Calu3 (cell line): ENCODE results near the gene SMAP1. TPM values are rescaled to one million over a fixed set of nuclear protein-coding genes. Genes with fewer than 3 reads are reported as not detected.

Source experiments
- BruUV-seq: library from RNA; stranded (reverse); fragments of 400-500 nt; replicated peaks from 2 replicates; lab custom pipeline; 2021; lab: Mats Ljungman, UMichigan
- CTCF ChIA-PET: fragments of 300-600 bp; sonication (Branson Sonifier 250); formaldehyde crosslinking; loops from one replicate; lab custom pipeline; 2022; ENCODE audit warnings: antibody characterized with exemption; lab: Charles Lee
- DNase-seq: peaks from one replicate; pipeline ENCODE4 v3.0.0; 2022
- H3K27ac Mint-ChIP-seq: one replicate; pipeline ENCODE4 v1.8.0; 2022; ENCODE audit warnings: mixed read lengths; ENCODE audit not compliant: unreplicated experiment
- H3K27me3 Mint-ChIP-seq: one replicate; pipeline ENCODE4 v1.8.0; 2022; ENCODE audit warnings: mixed read lengths; ENCODE audit not compliant: unreplicated experiment
- H3K36me3 Mint-ChIP-seq: one replicate; pipeline ENCODE4 v1.8.0; 2022; ENCODE audit warnings: mild to moderate bottlenecking, moderate library complexity, mixed read lengths; ENCODE audit not compliant: insufficient read depth, unreplicated experiment
- H3K4me1 Mint-ChIP-seq: one replicate; pipeline ENCODE4 v1.8.0; 2022; ENCODE audit warnings: mild to moderate bottlenecking, low read depth, mixed read lengths; ENCODE audit not compliant: unreplicated experiment
- H3K4me3 Mint-ChIP-seq: one replicate; pipeline ENCODE4 v1.8.0; 2022; ENCODE audit warnings: mild to moderate bottlenecking, low read depth, moderate library complexity, mixed read lengths; ENCODE audit not compliant: unreplicated experiment
- H3K9me3 Mint-ChIP-seq: one replicate; pipeline ENCODE4 v1.8.0; 2022; ENCODE audit warnings: low read depth, mixed read lengths; ENCODE audit not compliant: unreplicated experiment
- CTCF ChIP-seq: fragments of 200-600 bp; IDR thresholded peaks from one replicate; pipeline ENCODE4 v1.8.0; 2022; ENCODE audit warnings: antibody characterized with exemption; ENCODE audit not compliant: unreplicated experiment
- intact Hi-C: fragments of 100-400 bp; cut with micrococcal nuclease; formaldehyde crosslinking; loops from one replicate; pipeline ENCODE4 v1.10.0; 2022; ENCODE audit not compliant: unreplicated experiment
- total RNA-seq: library from RNA; stranded (reverse); gene quantifications from 2 replicates; pipeline ENCODE4 v1.2.3, GENCODE V29; 2022

Gene SMAP1
- total RNA-seq, 1 experiment from 2014 or later, result 35.7 TPM

GRCh38 chr6:70874181-70874913 lies 206.7 kb downstream of the SMAP1 start:
- no TSS peak for BruUV-seq
- H3K27ac Mint-ChIP-seq, result no peak overlapping the region
- CTCF ChIA-PET, result interaction anchor here (0.6 kb wide), 1 partner anchor 234 kb away, joined by 3 read pairs; no protein-coding TSS in a partner anchor

GRCh38 chr6:70879496-70879895 lies 211.8 kb downstream of the SMAP1 start:
- H3K27ac Mint-ChIP-seq, result no peak overlapping the region
- no peaks in the 10 kb centered on the region for H3K9me3 Mint-ChIP-seq
- no peak overlapping the region for H3K4me3 Mint-ChIP-seq
- DNase-seq, result no peak
- CTCF ChIA-PET, result no interaction called here
- TF ChIP-seq CTCF, result no peak
- intact Hi-C loops, result no loop called here
- BruUV-seq, result no TSS peak
- H3K27me3 Mint-ChIP-seq, result peaks cover 59% of the 10 kb centered on the region
- no peaks in the 10 kb centered on the region for H3K4me1 Mint-ChIP-seq
- H3K36me3 Mint-ChIP-seq, result no peaks in the 10 kb centered on the region

More at GRCh38 chr6:70874181-70874913, 206.7 kb downstream of the SMAP1 start:
- DNase-seq, result no peak
- H3K9me3 Mint-ChIP-seq, result peaks cover 7% of the 10 kb centered on the region
- H3K36me3 Mint-ChIP-seq, result no peaks in the 10 kb centered on the region
- peaks cover 29% of the 10 kb centered on the region for H3K27me3 Mint-ChIP-seq
- no peak overlapping the region for H3K4me3 Mint-ChIP-seq
- no peak for TF ChIP-seq CTCF
- intact Hi-C loops, result no loop called here
- no peaks in the 10 kb centered on the region for H3K4me1 Mint-ChIP-seq

GRCh38 chr6:70884074-70884983 lies 216.6 kb downstream of the SMAP1 start:
- peaks cover 46% of the 10 kb centered on the region for H3K27me3 Mint-ChIP-seq

More at GRCh38 chr6:70884074-70884983, 216.6 kb downstream of the SMAP1 start:
- DNase-seq, result peak; percentile 80
- CTCF ChIA-PET, result interaction anchor here (1.1 to 2.1 kb wide), 6 partner anchors 72 to 664 kb away, joined by 3 to 16 read pairs (median 6); no protein-coding TSS in a partner anchor
- H3K27ac Mint-ChIP-seq, result no peak overlapping the region
- no peaks in the 10 kb centered on the region for H3K36me3 Mint-ChIP-seq
- no peaks in the 10 kb centered on the region for H3K4me1 Mint-ChIP-seq
- no TSS peak for BruUV-seq
- peak; percentile 97 for TF ChIP-seq CTCF
- intact Hi-C loops, result loop anchor here (1.0 to 5.0 kb wide), 4 partner anchors 178 to 663 kb away; no protein-coding TSS in a partner anchor
- H3K9me3 Mint-ChIP-seq, result no peaks in the 10 kb centered on the region
- no peak overlapping the region for H3K4me3 Mint-ChIP-seq
